NOMO-1 treated with DMSO at 0.1 percent for 48 hours (cell line): Measurements from ENCODE around the gene MSH6.
A peak's percentile ranks its signal among the peaks of the same experiment; 100 is the strongest.

Experiments used
- DNase-seq: peaks from one replicate; lab custom pipeline; 2025; ENCODE audit not compliant: unreplicated experiment; lab: John Stamatoyannopoulos, UW

Gene MSH6

DNA sequence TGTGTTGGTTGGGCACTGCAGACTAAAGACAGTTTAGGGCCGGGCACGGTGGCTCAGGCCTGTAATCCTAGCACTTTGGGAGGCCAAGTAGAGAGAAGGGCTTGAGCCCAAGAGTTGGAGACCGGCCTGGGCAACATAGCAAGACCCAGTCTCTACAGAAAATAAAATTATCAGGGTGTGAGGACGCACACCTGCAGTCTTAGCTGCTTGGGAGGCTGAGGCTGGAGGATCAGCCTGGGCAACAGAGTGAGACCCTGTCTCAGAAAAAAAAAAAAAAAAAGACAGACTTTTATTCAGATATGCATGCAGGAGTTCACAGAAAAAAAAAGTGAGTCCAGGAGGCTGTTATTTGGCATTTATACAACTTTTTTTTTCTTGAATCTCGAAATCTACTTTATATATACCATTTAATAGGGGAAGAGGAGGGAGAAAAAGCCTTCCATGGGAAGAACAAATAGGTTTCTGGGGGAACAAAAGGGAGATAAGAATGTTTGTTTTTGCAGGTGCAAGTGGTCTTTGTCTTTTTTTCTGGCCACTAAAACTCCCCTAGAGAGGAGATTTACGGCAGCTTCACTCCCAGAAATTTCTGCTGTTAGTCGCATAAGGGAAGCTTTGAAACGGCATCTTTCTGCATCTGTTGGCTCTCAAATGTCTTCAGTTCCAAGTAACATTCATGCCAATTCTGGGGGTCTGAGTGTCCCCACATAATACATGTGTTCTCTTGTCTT, 4.1 kb upstream of the MSH6 start:
- no peak for DNase-seq

DNA sequence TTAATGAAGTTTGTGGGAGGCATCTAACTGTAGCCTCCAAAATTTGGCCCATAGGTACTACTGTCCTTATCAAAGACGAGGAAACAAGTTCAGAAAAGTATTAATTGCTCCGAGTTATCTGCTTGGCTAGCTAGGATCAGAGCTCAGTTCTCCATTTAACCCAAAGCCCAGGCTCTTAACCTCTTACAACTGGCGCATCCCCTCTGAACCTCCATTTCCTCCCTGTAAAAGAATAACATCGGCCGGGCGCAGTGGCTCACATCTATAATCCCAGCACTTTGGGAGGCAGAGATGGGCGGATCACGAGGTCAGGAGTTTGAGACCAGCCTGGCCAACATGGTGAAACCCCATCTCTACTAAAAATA, 3.5 kb upstream of the MSH6 start:
- DNase-seq = no peak

DNA sequence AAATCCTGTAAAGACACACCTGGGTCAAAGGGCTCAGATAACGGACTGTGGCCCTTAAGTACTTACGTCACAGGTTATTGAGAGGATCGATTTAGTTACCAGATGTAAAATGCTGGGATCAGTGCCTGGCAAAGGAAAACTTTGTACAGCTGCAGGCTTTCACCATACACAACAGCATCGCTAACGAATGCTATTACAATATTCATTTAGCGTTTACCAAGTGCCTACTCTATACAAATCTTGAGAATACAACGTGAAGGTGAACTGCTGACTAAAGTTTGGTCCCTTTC, 619 bp upstream of the MSH6 start:
- DNase-seq = no peak

GRCh38 chr2:47783486-47784351, 774 bp downstream of the MSH6 start:
- DNase-seq = peak; percentile 51

- DNase-seq = no peak
These were observed 1.5 kb downstream of the MSH6 start for GRCh38 chr2:47784352-47784851.

- peak; percentile 74 for DNase-seq
These were observed 3.0 kb downstream of the MSH6 start for GRCh38 chr2:47785986-47786385.

- DNase-seq = no peak
These were observed 13.2 kb downstream of the MSH6 start for GRCh38 chr2:47796090-47796697.

- DNase-seq = peak; percentile 92
These were observed 15.7 kb downstream of the MSH6 start for GRCh38 chr2:47798631-47799030.

DNA sequence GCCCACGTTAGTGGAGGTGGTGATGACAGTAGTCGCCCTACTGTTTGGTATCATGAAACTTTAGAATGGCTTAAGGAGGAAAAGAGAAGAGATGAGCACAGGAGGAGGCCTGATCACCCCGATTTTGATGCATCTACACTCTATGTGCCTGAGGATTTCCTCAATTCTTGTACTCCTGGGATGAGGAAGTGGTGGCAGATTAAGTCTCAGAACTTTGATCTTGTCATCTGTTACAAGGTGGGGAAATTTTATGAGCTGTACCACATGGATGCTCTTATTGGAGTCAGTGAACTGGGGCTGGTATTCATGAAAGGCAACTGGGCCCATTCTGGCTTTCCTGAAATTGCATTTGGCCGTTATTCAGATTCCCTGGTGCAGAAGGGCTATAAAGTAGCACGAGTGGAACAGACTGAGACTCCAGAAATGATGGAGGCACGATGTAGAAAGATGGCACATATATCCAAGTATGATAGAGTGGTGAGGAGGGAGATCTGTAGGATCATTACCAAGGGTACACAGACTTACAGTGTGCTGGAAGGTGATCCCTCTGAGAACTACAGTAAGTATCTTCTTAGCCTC, 16.2 kb downstream of the MSH6 start:
- DNase-seq = no peak

- DNase-seq = no peak
These were observed 18.2 kb downstream of the MSH6 start for GRCh38 chr2:47801118-47801517.

DNA sequence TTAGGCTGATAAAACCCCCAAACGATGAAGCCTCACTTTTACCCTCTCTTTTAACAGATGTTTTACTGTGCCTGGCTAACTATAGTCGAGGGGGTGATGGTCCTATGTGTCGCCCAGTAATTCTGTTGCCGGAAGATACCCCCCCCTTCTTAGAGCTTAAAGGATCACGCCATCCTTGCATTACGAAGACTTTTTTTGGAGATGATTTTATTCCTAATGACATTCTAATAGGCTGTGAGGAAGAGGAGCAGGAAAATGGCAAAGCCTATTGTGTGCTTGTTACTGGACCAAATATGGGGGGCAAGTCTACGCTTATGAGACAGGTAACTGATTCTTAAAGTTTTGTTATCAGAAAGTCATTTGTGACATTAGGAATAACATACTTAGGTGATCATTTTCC, 20.4 kb downstream of the MSH6 start:
- DNase-seq = no peak

GRCh38 chr2:47803770-47804169, 20.8 kb downstream of the MSH6 start:
- DNase-seq = no peak

DNA sequence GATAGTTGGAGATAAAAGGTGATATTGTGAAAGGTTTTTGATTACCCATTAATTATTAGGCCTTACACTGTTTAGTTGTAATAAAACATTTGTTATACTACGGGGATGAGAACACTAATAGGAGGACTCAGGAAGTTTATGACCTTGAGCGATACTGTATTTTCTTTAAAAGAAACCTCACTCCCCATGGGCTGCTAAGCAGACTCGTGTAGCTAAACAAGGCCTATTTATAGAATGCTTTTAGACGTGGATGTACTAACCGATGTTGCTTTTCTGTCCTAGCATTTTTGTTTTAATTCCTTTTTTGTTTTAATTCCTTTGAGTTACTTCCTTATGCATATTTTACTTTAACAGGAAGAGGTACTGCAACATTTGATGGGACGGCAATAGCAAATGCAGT, 22.9 kb downstream of the MSH6 start:
- DNase-seq = no peak

DNA sequence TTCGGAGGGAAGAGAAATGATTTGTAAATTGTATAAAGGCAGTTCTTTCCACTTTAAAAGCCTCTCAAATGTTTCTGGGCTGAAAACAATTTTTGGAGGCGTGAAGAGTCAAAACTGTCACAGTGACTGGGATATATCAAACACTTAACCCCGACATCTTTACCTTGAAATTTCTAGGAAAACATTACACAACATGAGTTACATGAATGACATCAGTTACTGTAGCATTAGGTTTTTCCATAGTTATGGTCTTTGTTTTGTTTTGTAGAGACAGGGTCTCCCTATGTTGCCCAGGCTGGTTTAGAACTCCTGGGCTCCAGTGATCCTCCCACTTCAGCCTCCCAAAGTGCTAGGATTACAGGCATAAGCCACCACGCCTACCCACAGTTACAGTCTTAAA, 25.7 kb downstream of the MSH6 start:
- no peak for DNase-seq

DNA sequence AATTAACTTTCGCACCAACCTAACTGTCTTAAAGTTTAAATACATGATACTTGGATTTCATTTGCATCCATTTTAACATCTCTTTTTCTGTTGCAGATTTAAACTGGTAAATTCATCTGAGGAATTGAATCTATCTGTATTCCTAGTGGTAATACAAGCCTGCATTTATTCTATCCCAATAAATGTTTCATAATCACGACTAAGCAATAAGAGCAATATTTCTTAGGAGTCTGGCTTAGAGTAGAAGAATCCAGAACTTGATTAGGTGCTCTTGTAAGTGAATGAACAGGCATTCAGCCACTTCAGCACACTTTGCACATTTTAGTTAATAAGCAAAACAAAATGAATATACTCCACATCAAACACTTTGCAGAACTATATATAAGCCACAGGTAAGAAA, 27.0 kb downstream of the MSH6 start:
- no peak for DNase-seq

GRCh38 chr2:47810850-47811249, 27.9 kb downstream of the MSH6 start:
- DNase-seq = no peak

- DNase-seq = no peak
These were observed 28.7 kb downstream of the MSH6 start for GRCh38 chr2:47811668-47812067.

DNA sequence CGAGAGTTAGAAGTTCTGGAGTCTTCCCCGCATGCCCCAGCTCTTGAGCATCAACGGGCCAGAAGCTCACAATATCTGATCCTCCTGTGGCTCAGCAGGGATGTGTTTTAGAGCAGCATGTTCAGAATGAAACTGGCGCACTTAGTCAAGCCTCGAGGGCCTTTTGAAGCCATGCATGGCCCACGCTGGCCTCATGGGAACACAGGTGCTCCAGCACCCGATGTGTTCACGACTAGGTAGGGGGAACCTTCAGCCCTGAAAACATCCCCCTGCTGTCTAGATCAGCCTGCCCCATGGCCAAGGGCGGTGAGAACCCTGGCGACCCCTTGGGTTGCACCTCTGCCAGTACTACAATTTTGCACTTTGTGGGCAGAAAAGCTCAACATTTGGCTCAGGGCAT, 32.8 kb downstream of the MSH6 start:
- DNase-seq = no peak

GRCh38 chr2:47818777-47819176, 35.8 kb downstream of the MSH6 start:
- DNase-seq = no peak

DNA sequence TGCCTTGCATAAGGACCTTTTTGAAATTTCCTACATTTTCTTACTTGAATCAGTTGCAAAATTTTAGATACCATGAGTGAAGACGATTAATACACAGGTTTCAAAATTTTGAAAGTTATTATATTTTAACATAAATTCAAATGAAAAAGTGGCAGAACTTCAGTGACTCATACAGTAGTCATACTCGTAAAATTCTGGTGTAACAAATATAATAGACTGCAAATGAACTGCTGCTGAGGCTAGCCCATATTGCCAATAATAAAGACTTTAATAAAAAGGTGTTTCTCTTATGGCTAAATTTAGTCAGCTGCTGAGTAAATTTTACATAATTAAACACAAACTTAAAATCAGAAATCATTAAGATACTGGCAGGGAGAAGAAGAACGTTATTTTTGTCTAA, 36.9 kb downstream of the MSH6 start:
- no peak for DNase-seq

- DNase-seq = no peak
These were observed 39.6 kb downstream of the MSH6 start for GRCh38 chr2:47822518-47822917.

DNA sequence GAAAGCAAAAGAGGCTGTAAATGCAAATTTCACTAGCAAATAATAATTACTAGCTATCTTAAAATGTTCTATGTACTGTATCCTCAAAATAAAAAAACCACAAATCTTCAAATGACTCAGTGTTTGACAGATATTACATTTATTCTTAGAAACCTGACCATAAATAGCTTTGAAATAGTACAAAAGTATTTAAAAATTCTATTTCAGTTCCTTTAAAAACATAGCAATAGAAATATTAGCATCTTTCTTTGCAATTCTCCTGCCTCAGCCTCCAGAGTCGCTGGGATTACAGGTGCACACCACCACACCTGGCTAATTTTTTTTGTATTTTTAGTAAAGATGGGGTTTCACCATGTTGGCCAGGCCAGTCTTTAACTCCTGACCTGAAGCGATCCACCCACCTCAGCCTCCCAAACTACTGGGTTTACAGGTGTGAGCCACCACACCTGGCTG, 50.6 kb downstream of the MSH6 start:
- no peak for DNase-seq
